CD14-positive monocyte (primary cell): ENCODE data around the gene PLCH2. TPM values are rescaled to one million over a fixed set of nuclear protein-coding genes. Genes with fewer than 3 reads are reported as not detected.

Experiments
- DNase-seq, 3 donors: peaks; one replicate each; pipeline ENCODE4 v3.0.0-alpha.2; 2011 to 2022
- H2AFZ ChIP-seq: 2 replicates; pipeline ENCODE4 v1.6.0; 2012; ENCODE audit warnings: mild to moderate bottlenecking, low read depth, low read length, inconsistent platforms; ENCODE audit not compliant: insufficient read depth, poor library complexity, severe bottlenecking
- H3K27ac ChIP-seq, 2 donors: 1 replicate in 1 of 2; 2 replicates in 1 of 2; pipeline ENCODE4 v1.5.1; 2012 to 2013; ENCODE audit warnings: low read length in 2 of 2, control low read depth in 1 of 2, inconsistent platforms in 1 of 2, low read depth in 1 of 2, mild to moderate bottlenecking in 1 of 2
- H3K27me3 ChIP-seq, 2 donors: one replicate each; pipeline versions ENCODE4 v1.6.0 to v1.6.1; 2011 to 2013; ENCODE audit warnings: low read length in 2 of 2; ENCODE audit not compliant: control insufficient read depth in 2 of 2, insufficient read depth in 2 of 2
- H3K36me3 ChIP-seq, 2 donors: replicated peaks in 1 of 2; 1 replicate in 1 of 2; 2 replicates in 1 of 2; pipeline versions ENCODE4 v1.5.1 to v1.6.1; 2012 to 2013; ENCODE audit warnings: low read length in 2 of 2, control low read depth in 1 of 2, inconsistent platforms in 1 of 2, mild to moderate bottlenecking in 1 of 2; ENCODE audit not compliant: insufficient read depth in 2 of 2, control insufficient read depth in 1 of 2
- H3K4me1 ChIP-seq, 2 donors: 1 replicate in 1 of 2; 2 replicates in 1 of 2; pipeline versions ENCODE4 v1.5.1 to v1.6.1; 2012 to 2013; ENCODE audit warnings: low read length in 2 of 2, control low read depth in 1 of 2, inconsistent platforms in 1 of 2, mild to moderate bottlenecking in 1 of 2, moderate library complexity in 1 of 2; ENCODE audit not compliant: insufficient read depth in 2 of 2, control insufficient read depth in 1 of 2
- H3K4me2 ChIP-seq: replicated peaks from 2 replicates; pipeline ENCODE3; 2012; ENCODE audit warnings: low read length, moderate library complexity, mild to moderate bottlenecking; ENCODE audit not compliant: poor library complexity, severe bottlenecking; ENCODE audit errors: extremely low read depth
- H3K4me3 ChIP-seq, 3 experiments: fragments of 200-600 bp in 1 of 3; sonication (generic) in 1 of 3; replicated peaks in 1 of 3; 1 replicate in 2 of 3; 2 replicates in 1 of 3; pipeline ENCODE4 v1.5.1; 2011 to 2013; ENCODE audit warnings: low read length in 3 of 3, mild to moderate bottlenecking in 3 of 3, control low read depth in 2 of 3, low read depth in 2 of 3, inconsistent platforms in 1 of 3, moderate library complexity in 1 of 3
- H3K79me2 ChIP-seq: 2 replicates; pipeline ENCODE4 v1.6.0; 2012; ENCODE audit warnings: mild to moderate bottlenecking, control low read depth, inconsistent platforms, low read length, moderate library complexity; ENCODE audit not compliant: insufficient read depth
- H3K9ac ChIP-seq: 2 replicates; pipeline ENCODE4 v1.6.0; 2017; ENCODE audit warnings: low read length, mild to moderate bottlenecking; ENCODE audit not compliant: insufficient read depth, poor library complexity, severe bottlenecking
- H3K9me3 ChIP-seq, 2 donors: replicated peaks in 1 of 2; 1 replicate in 1 of 2; 2 replicates in 1 of 2; pipeline versions ENCODE4 v1.5.1 to v1.6.1; 2012 to 2013; ENCODE audit warnings: low read length in 2 of 2, control low read depth in 1 of 2; ENCODE audit not compliant: control insufficient read depth in 1 of 2, insufficient read depth in 1 of 2
- H4K20me1 ChIP-seq: 2 replicates; pipeline ENCODE4 v1.6.0; 2012; ENCODE audit warnings: mild to moderate bottlenecking, low read length, control low read depth, moderate library complexity; ENCODE audit not compliant: insufficient read depth
- H3K27ac Mint-ChIP-seq, 7 donors: one replicate each; pipeline ENCODE4 v1.8.0; 2020; ENCODE audit warnings: mild to moderate bottlenecking in 7 of 7, mixed read lengths in 7 of 7, moderate library complexity in 6 of 7, inconsistent platforms in 2 of 7
- H3K27me3 Mint-ChIP-seq, 3 donors: one replicate each; pipeline ENCODE4 v1.8.0; 2021 to 2022; ENCODE audit warnings: low read depth in 3 of 3, mild to moderate bottlenecking in 3 of 3, mixed read lengths in 3 of 3, moderate library complexity in 3 of 3, inconsistent platforms in 1 of 3
- H3K36me3 Mint-ChIP-seq, 2 donors: one replicate each; pipeline ENCODE4 v1.8.0; 2020; ENCODE audit warnings: mixed read lengths in 2 of 2, inconsistent platforms in 1 of 2, mild to moderate bottlenecking in 1 of 2
- H3K4me1 Mint-ChIP-seq: one replicate; pipeline ENCODE4 v1.8.0; 2020; ENCODE audit warnings: mild to moderate bottlenecking, mixed read lengths
- H3K4me3 Mint-ChIP-seq, 2 donors: one replicate each; pipeline ENCODE4 v1.8.0; 2020; ENCODE audit warnings: mild to moderate bottlenecking in 2 of 2, mixed read lengths in 2 of 2, moderate library complexity in 1 of 2
- H3K9me3 Mint-ChIP-seq, 7 donors: one replicate each; pipeline ENCODE4 v1.8.0; 2020 to 2022; ENCODE audit warnings: mixed read lengths in 7 of 7, mild to moderate bottlenecking in 6 of 7, moderate library complexity in 6 of 7, inconsistent platforms in 2 of 7
- CTCF ChIP-seq: fragments of 200-600 bp; IDR thresholded peaks from one replicate; pipeline ENCODE4 v1.8.0; 2022; ENCODE audit warnings: antibody characterized with exemption, mild to moderate bottlenecking
- WGBS: methylation state at CpG from one replicate; pipeline ENCODE4 v1.1.5; 2013; ENCODE audit warnings: missing lambda C conversion rate; ENCODE audit not compliant: insufficient coverage; 5-methylcytosine and 5-hydroxymethylcytosine counted together
- intact Hi-C, 2 donors: fragments of 100-400 bp; cut with micrococcal nuclease; formaldehyde crosslinking; loops; one replicate each; pipeline versions ENCODE4 v1.15.0 to v1.15.1; 2023
- polyA plus RNA-seq, 3 donors: library from polyadenylated mRNA; depleted of rRNA in 1 of 3; unstranded in 2 of 3; stranded (reverse) in 1 of 3; fragments of 300-500 nt in 2 of 3; fragments of >200 nt in 1 of 3; fragmentation: Illumina TruSeq in 2 of 3; gene quantifications; 1 replicate in 2 of 3; 2 replicates in 1 of 3; pipeline ENCODE4 v1.2.3, GENCODE V29; 2012 to 2021

Gene PLCH2
- polyA plus RNA-seq, 3 donors: 1.2 TPM; not detected in 2

DNA sequence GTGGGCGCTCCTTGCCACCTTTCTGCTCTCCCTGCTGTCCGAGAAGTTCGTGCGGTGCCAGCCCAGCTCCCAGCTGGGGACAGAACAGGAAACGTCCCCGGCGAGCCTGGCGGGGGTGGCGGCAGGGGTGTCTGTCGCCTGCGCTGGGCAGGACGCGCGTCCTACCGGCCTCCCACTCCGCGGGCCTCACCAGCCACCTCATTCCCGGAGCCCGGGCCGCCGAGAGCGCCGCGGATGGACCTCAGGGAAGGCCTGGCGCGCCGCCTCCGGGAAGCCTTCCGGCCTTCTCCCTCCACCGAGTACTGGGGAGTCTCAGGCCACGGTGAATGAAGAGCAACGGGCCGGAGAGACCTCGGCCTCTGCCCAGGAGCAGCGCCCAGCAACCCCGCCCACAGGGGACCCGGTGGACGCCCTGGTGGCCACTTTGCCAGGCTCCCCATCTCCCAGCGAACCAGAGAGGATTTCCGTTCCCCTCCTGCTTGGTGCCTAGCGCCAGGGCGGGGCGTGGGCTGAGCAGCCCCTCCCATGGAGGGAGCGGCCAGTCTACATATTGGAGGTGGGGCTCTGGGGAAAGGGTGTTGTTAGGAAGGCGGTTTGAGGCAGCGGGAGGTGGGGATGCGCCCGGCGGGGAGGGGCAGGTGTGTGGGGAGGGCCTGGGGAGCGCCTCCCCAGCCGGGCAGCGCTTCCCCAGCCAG, 70.6 kb downstream of the PLCH2 start:
- TF ChIP-seq CTCF: peak; percentile 13
- peak overlapping the region; percentile 56 for H2AFZ ChIP-seq
- Mint-ChIP-seq H3K4me1 (peaks cover 27% of the 10 kb centered on the region), H3K9me3 (peaks cover 0 to 3% (median 0%) of the 10 kb centered on the region in 7 donors), H3K36me3 (no peaks in the 10 kb centered on the region), H3K27ac (peak overlapping the region; percentile 90 to 99 (median 97)), H3K4me3 (peak overlapping the region; percentile 76 to 81), H3K27me3 (peaks cover 7 to 31% (median 13%) of the 10 kb centered on the region in 3 donors)
- peaks cover 40 to 52% of the 10 kb centered on the region in 2 donors for H3K4me1 ChIP-seq
- H3K4me2 ChIP-seq: peak overlapping the region; percentile 80
- H3K9ac ChIP-seq: peak overlapping the region; percentile 86
- peaks cover 11% of the 10 kb centered on the region for H4K20me1 ChIP-seq
- H3K9me3 ChIP-seq: no peaks in the 10 kb centered on the region
- peaks cover 8% of the 10 kb centered on the region for H3K79me2 ChIP-seq
- DNase-seq: peak; percentile 79 to 93 (median 79)
- WGBS: under 1% methylated on average over 51 of the region's 52 CpGs
- intact Hi-C loops: loop anchor here (2.0 to 10.0 kb wide), 6 partner anchors 20 to 414 kb away; partner anchors contain the start of genes PANK4 (in 2 of the 2), PEX10 (in 2 of the 2), FAAP20 (in 1 of the 2) and PRXL2B (in 1 of the 2)
- H3K4me3 ChIP-seq: peak overlapping the region; percentile 52 to 88 (median 76)
- H3K27me3 ChIP-seq: peaks cover 0 to 15% of the 10 kb centered on the region in 2 donors
- H3K36me3 ChIP-seq: no peaks in the 10 kb centered on the region
- peak overlapping the region; percentile 99 to 100 for H3K27ac ChIP-seq

- H3K4me2 ChIP-seq: peak overlapping the region; percentile 80
- peak overlapping the region; percentile 95 to 99 (median 97) for H3K27ac Mint-ChIP-seq
- H4K20me1 ChIP-seq: peaks cover 11% of the 10 kb centered on the region
- peaks cover 0 to 7% of the 10 kb centered on the region in 2 donors for H3K27me3 ChIP-seq
- no peak for TF ChIP-seq CTCF
- H3K27ac ChIP-seq: peak overlapping the region; percentile 99 to 100
- intact Hi-C loops: loop anchor here (1.0 to 10.0 kb wide), 7 partner anchors 21 to 415 kb away; partner anchors contain the start of genes PANK4 (in 2 of the 2), PEX10 (in 2 of the 2), FAAP20 (in 1 of the 2) and PRXL2B (in 1 of the 2)
- DNase-seq: peak; percentile 32 to 56 (median 34)
- peak overlapping the region; percentile 86 for H3K9ac ChIP-seq
- H2AFZ ChIP-seq: peak overlapping the region; percentile 56
- H3K4me1 ChIP-seq: peaks cover 40 to 52% of the 10 kb centered on the region in 2 donors
- H3K36me3 ChIP-seq: no peaks in the 10 kb centered on the region
- peaks cover 0 to 3% (median 0%) of the 10 kb centered on the region in 7 donors for H3K9me3 Mint-ChIP-seq
- H3K4me3 ChIP-seq: peak overlapping the region; percentile 52 to 88 (median 76)
- no peaks in the 10 kb centered on the region for H3K36me3 Mint-ChIP-seq
- peaks cover 2 to 23% (median 10%) of the 10 kb centered on the region in 3 donors for H3K27me3 Mint-ChIP-seq
- peak overlapping the region; percentile 76 to 81 for H3K4me3 Mint-ChIP-seq
- H3K79me2 ChIP-seq: peaks cover 8% of the 10 kb centered on the region
- WGBS: 16% methylated on average over 21 of the region's 27 CpGs
- peaks cover 27% of the 10 kb centered on the region for H3K4me1 Mint-ChIP-seq
- H3K9me3 ChIP-seq: no peaks in the 10 kb centered on the region
Observed at GRCh38 chr1:2547210-2548067, 71.3 kb downstream of the PLCH2 start.
